Gastrocnemius medialis (tissue), 4 donors: ENCODE data around the gene RND2. TPM values are rescaled to one million over a fixed set of nuclear protein-coding genes. Genes with fewer than 3 reads are reported as not detected.

Experiments used
- ATAC-seq, 2 donors: fragments of 150-250 bp; one replicate each; pipeline ENCODE4 v1.9.1; 2016
- DNase-seq, 2 donors: peaks; one replicate each; pipeline ENCODE4 v3.0.0-alpha.2; 2019
- H3K27ac ChIP-seq, 4 donors: fragments of 200-600 bp; sonication (generic); 1 replicate in 1 of 4; 2 replicates in 3 of 4; pipeline ENCODE4 v1.5.1; 2016 to 2018; ENCODE audit warnings: mild to moderate bottlenecking in 2 of 4, moderate library complexity in 1 of 4
- H3K27me3 ChIP-seq, 3 donors: fragments of 200-600 bp; sonication (generic) in 2 of 3; 1 replicate in 1 of 3; 2 replicates in 2 of 3; pipeline versions ENCODE4 v1.5.1 to v1.6.0; 2016 to 2019; ENCODE audit warnings: mild to moderate bottlenecking in 1 of 3, moderate library complexity in 1 of 3
- H3K36me3 ChIP-seq, 2 donors: fragments of 200-600 bp; sonication (generic) in 1 of 2; one replicate each; pipeline ENCODE4 v1.5.1; 2017 to 2018
- H3K4me1 ChIP-seq, 2 donors: fragments of 200-600 bp; sonication (generic) in 1 of 2; one replicate each; pipeline ENCODE4 v1.5.1; 2016 to 2017; ENCODE audit warnings: mild to moderate bottlenecking in 2 of 2
- H3K4me3 ChIP-seq, 4 donors: fragments of 200-600 bp; sonication (generic) in 3 of 4; 1 replicate in 1 of 4; 2 replicates in 3 of 4; pipeline ENCODE4 v1.5.1; 2016 to 2019; ENCODE audit warnings: mild to moderate bottlenecking in 2 of 4
- H3K9me3 ChIP-seq, 3 donors: fragments of 200-600 bp; sonication (generic) in 2 of 3; 1 replicate in 1 of 3; 2 replicates in 2 of 3; pipeline ENCODE4 v1.5.1; 2016 to 2019
- POLR2A ChIP-seq, 2 donors: fragments of 450-650 bp; IDR thresholded peaks; one replicate each; pipeline ENCODE4 v1.6.1; 2017; ENCODE audit warnings: antibody characterized with exemption in 2 of 2, mild to moderate bottlenecking in 2 of 2, moderate library complexity in 2 of 2
- in situ Hi-C, 4 donors: fragments of 200-750 bp; cut with MboI; loops; one replicate each; pipeline versions ENCODE4 v1.15.0 to v1.8.0; 2017; ENCODE audit warnings: low sequenced_read_pairs in 4 of 4
- intact Hi-C: fragments of 100-400 bp; cut with DNase I; formaldehyde crosslinking; loops from one replicate; pipeline ENCODE4 v1.15.1; 2023; ENCODE audit warnings: low total_unique reads
- total RNA-seq, 4 donors: library from RNA; depleted of rRNA; stranded (reverse); fragments of >200 nt; gene quantifications; one replicate each; pipeline versions ENCODE4 v1.1.0 to v1.2.3, GENCODE V29; 2016
- TF ChIP-seq, protein P1 (sequence below), 5 experiments: fragments of 450-650 bp in 3 of 5; fragments of 200-600 bp in 2 of 5; sonication (generic) in 2 of 5; IDR thresholded peaks in 4 of 5; conservative IDR thresholded peaks in 1 of 5; 1 replicate in 4 of 5; 2 replicates in 1 of 5; pipeline ENCODE4 v1.5.1; 2016 to 2019; ENCODE audit warnings: antibody characterized with exemption in 5 of 5, mild to moderate bottlenecking in 3 of 5, moderate library complexity in 3 of 5

Gene RND2
- total RNA-seq, 4 donors from 2014 or later: 0.04 to 0.10 (median 0.10) TPM; not detected in 1

DNA sequence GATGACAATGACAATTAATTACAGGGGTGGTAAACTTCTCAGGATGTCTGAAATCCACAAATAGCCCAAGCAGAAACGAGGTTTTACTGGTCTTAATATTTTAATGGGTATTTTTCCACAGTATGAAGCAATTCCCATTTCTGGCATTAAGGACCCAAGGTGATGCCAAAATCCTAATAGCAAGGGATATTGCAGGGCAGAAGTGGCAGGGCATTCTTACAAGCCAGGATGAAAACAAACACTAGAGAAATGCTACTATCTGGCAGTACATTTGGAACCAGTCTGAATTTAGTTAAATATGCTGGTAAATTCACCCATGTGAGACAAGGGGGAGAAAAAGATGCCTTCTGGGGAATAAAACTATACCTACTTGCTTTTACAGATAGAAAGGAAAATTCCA lies 45.2 kb downstream of the RND2 start:
- Histone ChIP-seq H3K9me3 (no peaks in the 10 kb centered on the region), H3K27me3 (no peaks in the 10 kb centered on the region), H3K4me3 (no peak overlapping the region), H3K36me3 (peaks cover 0 to 9% of the 10 kb centered on the region in 2 donors), H3K4me1 (no peaks in the 10 kb centered on the region), H3K27ac (no peak overlapping the region)
- in situ Hi-C loops: no loop called here
- ATAC-seq (no peak), DNase-seq (no peak)
- intact Hi-C loops: no loop called here
- TF ChIP-seq, protein P1, sequence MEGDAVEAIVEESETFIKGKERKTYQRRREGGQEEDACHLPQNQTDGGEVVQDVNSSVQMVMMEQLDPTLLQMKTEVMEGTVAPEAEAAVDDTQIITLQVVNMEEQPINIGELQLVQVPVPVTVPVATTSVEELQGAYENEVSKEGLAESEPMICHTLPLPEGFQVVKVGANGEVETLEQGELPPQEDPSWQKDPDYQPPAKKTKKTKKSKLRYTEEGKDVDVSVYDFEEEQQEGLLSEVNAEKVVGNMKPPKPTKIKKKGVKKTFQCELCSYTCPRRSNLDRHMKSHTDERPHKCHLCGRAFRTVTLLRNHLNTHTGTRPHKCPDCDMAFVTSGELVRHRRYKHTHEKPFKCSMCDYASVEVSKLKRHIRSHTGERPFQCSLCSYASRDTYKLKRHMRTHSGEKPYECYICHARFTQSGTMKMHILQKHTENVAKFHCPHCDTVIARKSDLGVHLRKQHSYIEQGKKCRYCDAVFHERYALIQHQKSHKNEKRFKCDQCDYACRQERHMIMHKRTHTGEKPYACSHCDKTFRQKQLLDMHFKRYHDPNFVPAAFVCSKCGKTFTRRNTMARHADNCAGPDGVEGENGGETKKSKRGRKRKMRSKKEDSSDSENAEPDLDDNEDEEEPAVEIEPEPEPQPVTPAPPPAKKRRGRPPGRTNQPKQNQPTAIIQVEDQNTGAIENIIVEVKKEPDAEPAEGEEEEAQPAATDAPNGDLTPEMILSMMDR (IDR thresholded peaks at IDR 0.05 in 4 of 5, conservative IDR thresholded peaks at IDR 0.05 in 1 of 5): no peak
- TF ChIP-seq POLR2A (IDR thresholded peaks at IDR 0.05): no peak

DNA sequence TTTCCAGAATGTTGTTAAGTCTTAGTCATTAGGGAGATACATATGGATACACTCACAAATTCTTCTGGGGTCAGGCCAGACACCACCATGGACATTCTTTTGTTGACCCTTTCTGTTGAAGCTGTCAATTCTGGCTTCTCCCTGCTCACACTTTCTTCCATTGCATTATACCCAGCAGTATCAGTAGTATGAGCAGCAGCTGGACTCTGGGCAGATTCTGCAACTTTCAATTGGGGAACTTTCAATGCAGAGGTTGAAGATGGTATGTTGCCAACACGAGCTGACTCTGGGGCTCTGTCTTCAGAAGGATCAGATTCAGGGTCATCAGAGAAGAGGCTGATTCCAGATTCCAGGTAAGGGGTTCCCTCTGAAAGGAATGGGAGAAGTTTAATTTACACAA lies 45.8 kb downstream of the RND2 start:
- no peak overlapping the region for H3K4me3 ChIP-seq
- in situ Hi-C loops: no loop called here
- TF ChIP-seq, protein P1 (IDR thresholded peaks at IDR 0.05 in 4 of 5, conservative IDR thresholded peaks at IDR 0.05 in 1 of 5): no peak
- no peak for TF ChIP-seq POLR2A (IDR thresholded peaks at IDR 0.05)
- DNase-seq (no peak), ATAC-seq (no peak)
- no peaks in the 10 kb centered on the region for H3K9me3 ChIP-seq
- H3K4me1 ChIP-seq: no peaks in the 10 kb centered on the region
- peaks cover 0 to 9% of the 10 kb centered on the region in 2 donors for H3K36me3 ChIP-seq
- intact Hi-C loops: no loop called here
- H3K27ac ChIP-seq: no peak overlapping the region
- no peaks in the 10 kb centered on the region for H3K27me3 ChIP-seq

DNA sequence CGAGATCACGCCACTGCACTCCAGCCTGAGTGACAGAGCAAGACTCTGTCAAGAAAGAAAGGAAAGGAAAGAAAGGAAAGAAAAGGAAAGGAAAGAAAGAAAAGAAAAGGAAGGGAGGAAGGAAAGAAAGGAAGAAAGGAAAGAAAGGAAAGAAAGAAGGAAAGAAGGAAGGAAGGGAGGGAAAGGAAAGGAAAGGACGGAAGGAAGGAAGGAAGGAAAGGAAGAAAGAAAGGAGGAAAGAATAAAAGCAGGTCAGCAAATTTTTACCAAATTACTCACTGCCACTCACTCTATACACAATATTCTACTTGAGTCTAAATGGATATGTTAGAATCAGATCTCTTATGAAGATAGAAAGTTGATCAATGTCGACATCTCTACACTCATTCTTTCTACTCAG lies 49.8 kb downstream of the RND2 start:
- intact Hi-C loops: no loop called here
- no peak overlapping the region for H3K27ac ChIP-seq

DNA sequence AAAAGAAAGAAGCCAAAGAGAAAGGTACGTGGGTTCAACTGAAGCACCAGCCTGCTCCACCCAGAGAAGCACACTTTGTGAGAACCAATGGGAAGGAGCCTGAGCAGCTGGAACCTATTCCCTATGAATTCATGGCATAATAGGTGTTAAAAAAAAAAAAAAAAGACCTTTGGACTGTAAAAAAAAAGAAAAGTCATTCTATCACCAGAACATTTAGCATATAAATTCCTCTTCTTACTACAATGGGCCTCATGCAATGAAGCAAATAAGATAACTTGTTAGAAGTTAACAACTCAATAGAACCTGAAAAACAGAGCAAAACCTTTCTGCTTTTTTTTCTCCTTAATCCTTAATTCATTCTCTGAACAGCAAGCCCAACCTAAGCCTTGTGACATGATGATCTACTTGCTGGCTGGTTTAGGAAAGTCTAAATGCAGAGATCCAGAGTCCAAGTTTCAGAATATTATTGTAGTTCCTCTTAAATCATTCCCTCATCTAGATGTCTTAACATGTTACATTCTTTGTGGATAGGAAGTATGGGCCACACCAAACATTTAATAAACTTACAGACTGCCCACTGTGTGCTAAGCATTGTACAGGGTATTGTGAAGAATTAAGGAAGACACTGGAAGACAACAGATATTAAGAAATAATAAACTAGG lies 54.7 kb downstream of the RND2 start:
- Histone ChIP-seq H3K27ac (no peak overlapping the region), H3K4me1 (no peaks in the 10 kb centered on the region), H3K4me3 (no peak overlapping the region), H3K36me3 (peaks cover 0 to 6% of the 10 kb centered on the region in 2 donors), H3K27me3 (no peaks in the 10 kb centered on the region), H3K9me3 (no peaks in the 10 kb centered on the region)
- intact Hi-C loops: no loop called here
- DNase-seq: no peak
- ATAC-seq: no peak
- TF ChIP-seq, protein P1 (IDR thresholded peaks at IDR 0.05 in 4 of 5, conservative IDR thresholded peaks at IDR 0.05 in 1 of 5): no peak
- no peak for TF ChIP-seq POLR2A (IDR thresholded peaks at IDR 0.05)
- in situ Hi-C loops: no loop called here

More for the DNA sequence above, 49.8 kb downstream of the RND2 start:
- peaks cover 0 to 9% of the 10 kb centered on the region in 2 donors for H3K36me3 ChIP-seq
- no peaks in the 10 kb centered on the region for H3K4me1 ChIP-seq
- H3K9me3 ChIP-seq: no peaks in the 10 kb centered on the region
- in situ Hi-C loops: no loop called here
- no peak for DNase-seq
- TF ChIP-seq POLR2A (IDR thresholded peaks at IDR 0.05): no peak
- TF ChIP-seq, protein P1 (IDR thresholded peaks at IDR 0.05 in 4 of 5, conservative IDR thresholded peaks at IDR 0.05 in 1 of 5): no peak
- no peaks in the 10 kb centered on the region for H3K27me3 ChIP-seq
- no peak overlapping the region for H3K4me3 ChIP-seq
- no peak for ATAC-seq

Other genes with a start within 250 kb of the RND2 start
- not detected for gene WNK4, start 244.6 kb upstream of the RND2 start, total RNA-seq
- 100 to 1,000 TPM in 1 of 4 donors, 10 to 100 TPM in 3; 76.2 to 104 (median 86.8) TPM for gene COA3, start 226.5 kb upstream of the RND2 start, total RNA-seq
- gene CNTD1, start 226.4 kb upstream of the RND2 start, total RNA-seq: not detected
- 100 to 1,000 TPM in 1 of 4 donors, 10 to 100 TPM in 3; 82.3 to 102 (median 88.0) TPM for gene BECN1, start 200.9 kb upstream of the RND2 start, total RNA-seq
- gene PSME3, start 191.8 kb upstream of the RND2 start, total RNA-seq: 100 to 1,000 TPM in 1 of 4 donors, 10 to 100 TPM in 3; 84.2 to 101 (median 88.7) TPM
- 1 to 10 TPM in 2 of 4 donors, under 1 TPM in 2; 0.81 to 1.2 (median 1.0) TPM for gene AOC2, start 180.7 kb upstream of the RND2 start, total RNA-seq
- 1 to 10 TPM; 2.2 to 7.2 (median 4.2) TPM for gene AOC3, start 174.0 kb upstream of the RND2 start, total RNA-seq
- under 1 TPM in 2 of 4 donors, not detected in 2; 0.36 to 0.47 TPM for gene G6PC1, start 124.4 kb upstream of the RND2 start, total RNA-seq
- gene AARSD1, start 60.8 kb upstream of the RND2 start, total RNA-seq: 10 to 100 TPM; 21.4 to 30.1 (median 26.5) TPM
- gene PTGES3L, start 45.2 kb upstream of the RND2 start, total RNA-seq: 10 to 100 TPM; 29.1 to 68.3 (median 31.0) TPM
- 10 to 100 TPM; 13.8 to 19.8 (median 16.4) TPM for gene RUNDC1, start 44.7 kb upstream of the RND2 start, total RNA-seq
- gene RPL27, start 26.8 kb upstream of the RND2 start, total RNA-seq: 1,000 to 10,000 TPM in 2 of 4 donors, 100 to 1,000 TPM in 2; 800 to 1,300 (median 1,077) TPM
- 10 to 100 TPM in 1 of 4 donors, 1 to 10 TPM in 3; 1.3 to 11.0 (median 4.0) TPM for gene IFI35, start 18.4 kb upstream of the RND2 start, total RNA-seq
- gene VAT1, start 2.8 kb upstream of the RND2 start, total RNA-seq: 10 to 100 TPM; 18.0 to 49.5 (median 35.8) TPM
- 1 to 10 TPM; 2.8 to 4.8 (median 4.0) TPM for gene BRCA1, start 100.1 kb downstream of the RND2 start, total RNA-seq
- 100 to 1,000 TPM; 135 to 162 (median 145) TPM for gene NBR1, start 146.0 kb downstream of the RND2 start, total RNA-seq
- gene TMEM106A, start 186.6 kb downstream of the RND2 start, total RNA-seq: 1 to 10 TPM in 3 of 4 donors, under 1 TPM in 1; 0.32 to 5.6 (median 2.5) TPM
- gene CCDC200, start 203.4 kb downstream of the RND2 start, total RNA-seq: not detected
- gene RNU2-1, start 208.7 kb downstream of the RND2 start, total RNA-seq: not detected